Measurements from ENCODE around the gene BUB3. TPM values are rescaled to one million over a fixed set of nuclear protein-coding genes. Genes with fewer than 3 reads are reported as not detected.

Gene BUB3
- total and polyA plus RNA-seq, 2 of the 8 experiments (the other 6 are each of a cell fraction or from before 2014, with no cell fraction given), result 183 to 207 TPM

- TF ChIP-seq TCF12 (IDR thresholded peaks at IDR 0.05; ENCODE audit: low read depth, low read length), result no peak
- no peak for TF ChIP-seq CREB1 (IDR thresholded peaks at IDR 0.05)
- TF ChIP-seq CHD7 (IDR thresholded peaks at IDR 0.05; ENCODE audit: insufficient replicate concordance, low read length), result no peak
- no peak for TF ChIP-seq FOSL1 (IDR thresholded peaks at IDR 0.05; ENCODE audit: insufficient read depth, low read depth, low read length)
- TF ChIP-seq BACH1 (IDR thresholded peaks at IDR 0.05; ENCODE audit: low read length), result no peak
- TF ChIP-seq SUZ12 (IDR thresholded peaks at IDR 0.05; ENCODE audit: low read length), result no peak
- TF ChIP-seq TAF1 (IDR thresholded peaks at IDR 0.05; ENCODE audit: low read depth, low read length), result no peak
- TF ChIP-seq RAD21 (IDR thresholded peaks at IDR 0.05 in 1 of 2, conservative IDR thresholded peaks at IDR 0.05 in 1 of 2; ENCODE audit: low read depth in 2 of 2, low read length in 2 of 2), result no peak
These were observed 18.6 kb upstream of the BUB3 start, which contains the start of gene HMX3 (continued) for GRCh38 chr10:123135415-123136141.

Data from H1 (cell line).